ENCODE measurements around the gene FAM200A.
"Not testable (repeated sequence)": the region's sequence is repeated elsewhere in the genome, so short reads cannot be mapped to it uniquely, and the experiment has no call there.

FAM200A gene

GRCh38 chr7:99551767-99552463, at the start of gene FAM200A:
Gene FAM200A, minus strand, starts transcription at chr7:99552114. Its CDS starts 3,707 bp downstream, at chr7:99548407.
- peak; percentile 37 for FAIRE-seq

GRCh38 chr7:99599836-99600235, 47.9 kb upstream of the FAM200A start:
- no peak for DNase-seq (ENCODE audit: low spot score)
- FAIRE-seq = no peak

More at GRCh38 chr7:99551767-99552463, at the start of gene FAM200A:
- DNase-seq (ENCODE audit: low spot score) = peak; percentile 62

- FAIRE-seq (no peak), DNase-seq (ENCODE audit: low spot score) (no peak)
Measured at GRCh38 chr7:99597762-99598501, 46.0 kb upstream of the FAM200A start, which contains the start of gene TMEM225B. Gene TMEM225B, plus strand, starts transcription at chr7:99598267. Its CDS starts 6,122 bp downstream, at chr7:99604389.

- DNase-seq (ENCODE audit: low spot score) (no peak), FAIRE-seq (peak; percentile 73)
Measured at GRCh38 chr7:99596408-99596955, 44.6 kb upstream of the FAM200A start.

GRCh38 chr7:99594948-99595745, 43.2 kb upstream of the FAM200A start:
- no peak for FAIRE-seq
- DNase-seq (ENCODE audit: low spot score) = no peak

GRCh38 chr7:99588868-99589267, 37.0 kb upstream of the FAM200A start:
- no peak for FAIRE-seq
- DNase-seq (ENCODE audit: low spot score) = no peak

- not testable (repeated sequence) for DNase-seq (ENCODE audit: low spot score); FAIRE-seq
Measured at GRCh38 chr7:99580778-99581332, 28.9 kb upstream of the FAM200A start.

- FAIRE-seq = no peak
Measured at GRCh38 chr7:99579956-99580777, 28.3 kb upstream of the FAM200A start.

GRCh38 chr7:99579281-99579955, 27.5 kb upstream of the FAM200A start:
- no peak for DNase-seq (ENCODE audit: low spot score)
- FAIRE-seq = no peak

More at GRCh38 chr7:99579956-99580777, 28.3 kb upstream of the FAM200A start:
- DNase-seq (ENCODE audit: low spot score) = no peak

GRCh38 chr7:99576251-99576650, 24.3 kb upstream of the FAM200A start:
- DNase-seq (ENCODE audit: low spot score) (no peak), FAIRE-seq (no peak)

- FAIRE-seq = no peak
- DNase-seq (ENCODE audit: low spot score) = no peak
Measured at GRCh38 chr7:99573257-99573656, 21.3 kb upstream of the FAM200A start.

GRCh38 chr7:99571768-99572167, 19.9 kb upstream of the FAM200A start:
- DNase-seq (ENCODE audit: low spot score) (no peak), FAIRE-seq (no peak)

GRCh38 chr7:99568770-99569169, 16.9 kb upstream of the FAM200A start:
- DNase-seq (ENCODE audit: low spot score); FAIRE-seq: not testable (repeated sequence)

GRCh38 chr7:99563650-99564049, 11.7 kb upstream of the FAM200A start:
- peak; percentile 79 for DNase-seq (ENCODE audit: low spot score)
- FAIRE-seq = peak; percentile 87

GRCh38 chr7:99562832-99563231, 10.9 kb upstream of the FAM200A start:
- DNase-seq (ENCODE audit: low spot score) (peak; percentile 99), FAIRE-seq (peak; percentile 99)

- no peak for DNase-seq (ENCODE audit: low spot score)
- no peak for FAIRE-seq
Measured at GRCh38 chr7:99562114-99562784, 10.3 kb upstream of the FAM200A start.

GRCh38 chr7:99561737-99562051, 9.8 kb upstream of the FAM200A start:
- FAIRE-seq = no peak
- DNase-seq (ENCODE audit: low spot score) = no peak

- DNase-seq (ENCODE audit: low spot score) (no peak), FAIRE-seq (no peak)
Measured at GRCh38 chr7:99560834-99561736, 9.2 kb upstream of the FAM200A start.
